ENCODE data around the gene CHRDL2. TPM values are rescaled to one million over a fixed set of nuclear protein-coding genes. Genes with fewer than 3 reads are reported as not detected.

The CHRDL2 gene
- total and polyA plus RNA-seq, 2 donors (not counting 1 experiment from before 2014, with no cell fraction given), result not detected

GRCh38 chr11:74697722-74698121 is 33.5 kb downstream of the CHRDL2 start:
- no peak overlapping the region for H2AFZ ChIP-seq (ENCODE audit: low read length)
- no peaks in the 10 kb centered on the region for H3K9me3 ChIP-seq (ENCODE audit: control insufficient read depth, insufficient read depth, low read depth, low read length)
- no peak for TF ChIP-seq EZH2 (IDR thresholded peaks at IDR 0.05; ENCODE audit: low read length, missing control alignments)
- TF ChIP-seq, protein P1, sequence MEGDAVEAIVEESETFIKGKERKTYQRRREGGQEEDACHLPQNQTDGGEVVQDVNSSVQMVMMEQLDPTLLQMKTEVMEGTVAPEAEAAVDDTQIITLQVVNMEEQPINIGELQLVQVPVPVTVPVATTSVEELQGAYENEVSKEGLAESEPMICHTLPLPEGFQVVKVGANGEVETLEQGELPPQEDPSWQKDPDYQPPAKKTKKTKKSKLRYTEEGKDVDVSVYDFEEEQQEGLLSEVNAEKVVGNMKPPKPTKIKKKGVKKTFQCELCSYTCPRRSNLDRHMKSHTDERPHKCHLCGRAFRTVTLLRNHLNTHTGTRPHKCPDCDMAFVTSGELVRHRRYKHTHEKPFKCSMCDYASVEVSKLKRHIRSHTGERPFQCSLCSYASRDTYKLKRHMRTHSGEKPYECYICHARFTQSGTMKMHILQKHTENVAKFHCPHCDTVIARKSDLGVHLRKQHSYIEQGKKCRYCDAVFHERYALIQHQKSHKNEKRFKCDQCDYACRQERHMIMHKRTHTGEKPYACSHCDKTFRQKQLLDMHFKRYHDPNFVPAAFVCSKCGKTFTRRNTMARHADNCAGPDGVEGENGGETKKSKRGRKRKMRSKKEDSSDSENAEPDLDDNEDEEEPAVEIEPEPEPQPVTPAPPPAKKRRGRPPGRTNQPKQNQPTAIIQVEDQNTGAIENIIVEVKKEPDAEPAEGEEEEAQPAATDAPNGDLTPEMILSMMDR (conservative IDR thresholded peaks at IDR 0.05 in 1 of 2, IDR thresholded peaks at IDR 0.05 in 1 of 2; ENCODE audit: low read depth in 1 of 2, low read length in 2 of 2), result no peak
- no peaks in the 10 kb centered on the region for H3K79me2 ChIP-seq (ENCODE audit: control insufficient read depth, insufficient read depth, low read length)
- peaks cover 4% of the 10 kb centered on the region for H3K27me3 ChIP-seq (ENCODE audit: control insufficient read depth, insufficient read depth, low read length)
- no peaks in the 10 kb centered on the region for H4K20me1 ChIP-seq (ENCODE audit: control insufficient read depth, extremely low read depth, insufficient read depth, low read length)
- H3K36me3 ChIP-seq (ENCODE audit: control insufficient read depth, insufficient read depth, low read length), result no peaks in the 10 kb centered on the region
- no peak overlapping the region for H3K27ac ChIP-seq (ENCODE audit: insufficient read depth, low read length)
- no peak overlapping the region for H3K4me2 ChIP-seq (ENCODE audit: extremely low read depth, insufficient read depth, low read length)
- DNase-seq (ENCODE audit: low read depth in 2 of 2), result no peak
- H3K4me1 ChIP-seq (ENCODE audit: control insufficient read depth, extremely low read depth, insufficient read depth, low read length), result peaks cover 3% of the 10 kb centered on the region
- no peak overlapping the region for H3K4me3 ChIP-seq (replicated peaks in 1 of 4; ENCODE audit: control extremely low read depth in 1 of 4, insufficient read depth in 1 of 4, low read depth in 3 of 4, low read length in 4 of 4)
- no peak overlapping the region for H3K9ac ChIP-seq (ENCODE audit: insufficient read depth, low read length)

DNA sequence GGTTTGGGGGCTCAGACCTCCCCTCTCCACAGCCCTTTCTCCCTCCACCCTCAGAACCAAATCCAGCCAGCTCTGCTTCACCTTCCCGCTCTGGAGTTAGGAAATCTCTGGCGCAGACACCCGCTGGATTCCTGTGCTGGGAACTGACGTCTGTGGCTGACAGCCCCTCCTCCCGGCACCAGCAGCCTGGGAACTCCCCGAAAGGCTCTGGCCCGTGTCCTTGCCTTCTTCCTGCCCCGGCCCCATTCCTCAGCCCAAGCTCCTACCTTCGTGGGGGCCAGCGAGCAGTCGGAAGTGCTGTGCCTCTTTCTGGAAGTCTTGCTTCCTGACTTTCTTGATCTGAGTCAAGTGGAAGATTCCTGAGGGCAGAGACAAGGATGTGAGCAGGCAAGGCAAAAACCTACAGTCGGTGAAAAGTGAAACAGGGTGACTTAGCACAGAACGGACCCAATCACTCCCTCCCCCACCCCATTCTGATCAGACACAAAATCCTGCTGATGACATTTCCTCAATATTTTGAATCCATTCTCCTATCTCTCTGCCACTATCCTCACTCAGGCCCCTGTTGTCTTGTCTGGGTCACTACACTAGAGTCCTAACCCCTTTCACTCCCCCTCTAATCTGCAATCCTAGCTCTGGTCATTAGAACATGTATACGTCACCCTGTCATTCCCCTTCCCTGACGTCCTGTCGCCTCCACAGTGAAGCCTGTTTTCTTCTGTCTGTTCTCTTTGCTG is 34.1 kb downstream of the CHRDL2 start:
- DNase-seq (ENCODE audit: low read depth in 2 of 2), result peak; percentile 90 to 93
- H3K79me2 ChIP-seq (ENCODE audit: control insufficient read depth, insufficient read depth, low read length), result no peaks in the 10 kb centered on the region
- peak overlapping the region; percentile 51 for H3K27ac ChIP-seq (ENCODE audit: insufficient read depth, low read length)
- peaks cover 3% of the 10 kb centered on the region for H3K4me1 ChIP-seq (ENCODE audit: control insufficient read depth, extremely low read depth, insufficient read depth, low read length)
- no peak overlapping the region for H3K4me3 ChIP-seq (replicated peaks in 1 of 4; ENCODE audit: control extremely low read depth in 1 of 4, insufficient read depth in 1 of 4, low read depth in 3 of 4, low read length in 4 of 4)
- peak overlapping the region; percentile 18 for H3K9ac ChIP-seq (ENCODE audit: insufficient read depth, low read length)
- H4K20me1 ChIP-seq (ENCODE audit: control insufficient read depth, extremely low read depth, insufficient read depth, low read length), result no peaks in the 10 kb centered on the region
- peaks cover 4% of the 10 kb centered on the region for H3K27me3 ChIP-seq (ENCODE audit: control insufficient read depth, insufficient read depth, low read length)
- no peak for TF ChIP-seq EZH2 (IDR thresholded peaks at IDR 0.05; ENCODE audit: low read length, missing control alignments)
- TF ChIP-seq, protein P1 (conservative IDR thresholded peaks at IDR 0.05 in 1 of 2, IDR thresholded peaks at IDR 0.05 in 1 of 2; ENCODE audit: low read depth in 1 of 2, low read length in 2 of 2), result no peak
- no peaks in the 10 kb centered on the region for H3K9me3 ChIP-seq (ENCODE audit: control insufficient read depth, insufficient read depth, low read depth, low read length)
- no peaks in the 10 kb centered on the region for H3K36me3 ChIP-seq (ENCODE audit: control insufficient read depth, insufficient read depth, low read length)
- H3K4me2 ChIP-seq (ENCODE audit: extremely low read depth, insufficient read depth, low read length), result peak overlapping the region; percentile 28
- peak overlapping the region; percentile 9 for H2AFZ ChIP-seq (ENCODE audit: low read length)

GRCh38 chr11:74696500-74696899 is 34.7 kb downstream of the CHRDL2 start:
- Histone ChIP-seq H3K9me3 (ENCODE audit: control insufficient read depth, insufficient read depth, low read depth, low read length) (no peaks in the 10 kb centered on the region), H3K4me1 (ENCODE audit: control insufficient read depth, extremely low read depth, insufficient read depth, low read length) (peaks cover 3% of the 10 kb centered on the region), H3K4me2 (ENCODE audit: extremely low read depth, insufficient read depth, low read length) (peak overlapping the region; percentile 0), H3K27ac (ENCODE audit: insufficient read depth, low read length) (peak overlapping the region; percentile 19), H3K36me3 (ENCODE audit: control insufficient read depth, insufficient read depth, low read length) (no peaks in the 10 kb centered on the region), H2AFZ (ENCODE audit: low read length) (no peak overlapping the region), H3K27me3 (ENCODE audit: control insufficient read depth, insufficient read depth, low read length) (peaks cover 4% of the 10 kb centered on the region), H3K4me3 (replicated peaks in 1 of 4; ENCODE audit: control extremely low read depth in 1 of 4, insufficient read depth in 1 of 4, low read depth in 3 of 4, low read length in 4 of 4) (no peak overlapping the region), H4K20me1 (ENCODE audit: control insufficient read depth, extremely low read depth, insufficient read depth, low read length) (no peaks in the 10 kb centered on the region), H3K9ac (ENCODE audit: insufficient read depth, low read length) (no peak overlapping the region), H3K79me2 (ENCODE audit: control insufficient read depth, insufficient read depth, low read length) (no peaks in the 10 kb centered on the region)
- no peak for DNase-seq (ENCODE audit: low read depth in 2 of 2)
- TF ChIP-seq, protein P1 (conservative IDR thresholded peaks at IDR 0.05 in 1 of 2, IDR thresholded peaks at IDR 0.05 in 1 of 2; ENCODE audit: low read depth in 1 of 2, low read length in 2 of 2), result no peak
- no peak for TF ChIP-seq EZH2 (IDR thresholded peaks at IDR 0.05; ENCODE audit: low read length, missing control alignments)
